DOHH2 (cell line): ENCODE data around the gene PIP4K2A.

Experiments used
- EZH2phosphoT487 ChIP-seq: fragments of 200-600 bp; sonication (generic); IDR thresholded peaks from 2 replicates; pipeline ENCODE4 v1.6.1; 2017; ENCODE audit warnings: borderline replicate concordance, mild to moderate bottlenecking, antibody characterized with exemption, low read length, moderate library complexity, mixed read lengths
- TF ChIP-seq, protein P1 (sequence below): fragments of 200-600 bp; sonication (generic); IDR thresholded peaks from one replicate; pipeline ENCODE4 v1.5.1; 2014; ENCODE audit warnings: antibody characterized with exemption, mild to moderate bottlenecking, low read depth, low read length; ENCODE audit not compliant: poor library complexity, severe bottlenecking

DNA sequence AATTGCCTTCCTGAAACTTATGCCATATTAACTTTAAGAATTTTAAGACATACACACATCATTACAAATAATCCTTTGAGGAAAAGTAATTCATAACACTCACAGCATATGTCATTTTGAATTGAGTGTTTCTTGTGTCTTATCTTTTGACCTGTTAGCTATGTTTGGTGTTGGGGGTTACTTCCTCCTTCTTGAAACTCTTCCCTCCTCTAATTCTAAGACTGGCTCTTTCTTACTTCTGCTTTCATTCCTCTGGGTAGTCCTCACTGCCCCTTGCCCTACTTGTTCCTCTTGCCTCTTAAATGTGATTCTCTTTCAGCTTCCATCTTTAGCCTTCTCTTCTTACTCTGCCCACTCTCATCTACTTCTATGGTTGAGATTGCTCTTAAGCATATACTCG is 28.3 kb upstream of the PIP4K2A start:
- TF ChIP-seq, protein P1, sequence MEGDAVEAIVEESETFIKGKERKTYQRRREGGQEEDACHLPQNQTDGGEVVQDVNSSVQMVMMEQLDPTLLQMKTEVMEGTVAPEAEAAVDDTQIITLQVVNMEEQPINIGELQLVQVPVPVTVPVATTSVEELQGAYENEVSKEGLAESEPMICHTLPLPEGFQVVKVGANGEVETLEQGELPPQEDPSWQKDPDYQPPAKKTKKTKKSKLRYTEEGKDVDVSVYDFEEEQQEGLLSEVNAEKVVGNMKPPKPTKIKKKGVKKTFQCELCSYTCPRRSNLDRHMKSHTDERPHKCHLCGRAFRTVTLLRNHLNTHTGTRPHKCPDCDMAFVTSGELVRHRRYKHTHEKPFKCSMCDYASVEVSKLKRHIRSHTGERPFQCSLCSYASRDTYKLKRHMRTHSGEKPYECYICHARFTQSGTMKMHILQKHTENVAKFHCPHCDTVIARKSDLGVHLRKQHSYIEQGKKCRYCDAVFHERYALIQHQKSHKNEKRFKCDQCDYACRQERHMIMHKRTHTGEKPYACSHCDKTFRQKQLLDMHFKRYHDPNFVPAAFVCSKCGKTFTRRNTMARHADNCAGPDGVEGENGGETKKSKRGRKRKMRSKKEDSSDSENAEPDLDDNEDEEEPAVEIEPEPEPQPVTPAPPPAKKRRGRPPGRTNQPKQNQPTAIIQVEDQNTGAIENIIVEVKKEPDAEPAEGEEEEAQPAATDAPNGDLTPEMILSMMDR, result no peak
- TF ChIP-seq EZH2phosphoT487, result no peak
